GM06990 (cell line): Measurements from ENCODE around the gene PRKN.

Experiments
- DNase-seq: peaks from one replicate; pipeline ENCODE4 v3.0.0-alpha.2; 2011; ENCODE audit not compliant: insufficient read length; ENCODE audit errors: extremely low read depth
- H3K27me3 ChIP-seq: replicated peaks from 2 replicates; pipeline ENCODE4 v1.6.0; 2011; ENCODE audit warnings: low read length; ENCODE audit not compliant: control insufficient read depth, insufficient read depth
- H3K36me3 ChIP-seq: 2 replicates; pipeline ENCODE4 v1.5.1; 2011; ENCODE audit warnings: low read length; ENCODE audit not compliant: control insufficient read depth, insufficient read depth
- H3K4me3 ChIP-seq: replicated peaks from 2 replicates; pipeline ENCODE4 v1.5.1; 2011; ENCODE audit warnings: low read depth, mild to moderate bottlenecking, control low read depth, low read length
- TF ChIP-seq, protein P1 (sequence below): IDR thresholded peaks from 2 replicates; pipeline ENCODE4 v1.5.1; 2011; ENCODE audit warnings: low read length, control low read depth, mild to moderate bottlenecking, inconsistent platforms; ENCODE audit not compliant: insufficient read depth, poor library complexity, severe bottlenecking

The PRKN gene

DNA sequence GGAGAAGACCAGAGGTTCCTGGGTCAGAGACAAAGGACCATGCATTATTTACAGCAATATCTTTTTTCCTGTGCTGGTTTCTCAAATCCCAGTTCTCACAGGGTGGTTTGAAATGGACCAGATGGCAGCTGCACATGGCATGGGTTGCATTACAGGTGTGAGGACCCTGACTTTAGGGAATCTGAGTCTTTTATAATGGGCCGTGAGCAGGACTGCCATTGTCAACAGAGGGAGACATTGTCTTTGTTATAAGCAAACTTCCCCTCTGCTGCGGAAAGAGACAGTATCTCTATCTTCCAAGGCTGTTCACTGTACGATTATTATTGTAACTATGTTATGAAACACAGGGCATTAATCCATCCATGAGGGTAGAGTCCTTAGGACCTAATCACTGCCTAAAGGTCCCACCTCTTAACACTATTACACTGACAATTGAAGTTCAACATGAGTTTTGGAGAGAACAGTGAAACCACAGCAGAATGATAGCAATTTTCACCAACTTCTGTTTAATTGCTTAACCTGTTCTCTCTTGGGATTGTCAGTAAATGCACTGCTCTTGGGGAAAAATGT is 1297.6 kb downstream of the PRKN start:
- no peaks in the 10 kb centered on the region for H3K36me3 ChIP-seq
- H3K27me3 ChIP-seq = no peaks in the 10 kb centered on the region
- H3K4me3 ChIP-seq = no peak overlapping the region
- TF ChIP-seq, protein P1, sequence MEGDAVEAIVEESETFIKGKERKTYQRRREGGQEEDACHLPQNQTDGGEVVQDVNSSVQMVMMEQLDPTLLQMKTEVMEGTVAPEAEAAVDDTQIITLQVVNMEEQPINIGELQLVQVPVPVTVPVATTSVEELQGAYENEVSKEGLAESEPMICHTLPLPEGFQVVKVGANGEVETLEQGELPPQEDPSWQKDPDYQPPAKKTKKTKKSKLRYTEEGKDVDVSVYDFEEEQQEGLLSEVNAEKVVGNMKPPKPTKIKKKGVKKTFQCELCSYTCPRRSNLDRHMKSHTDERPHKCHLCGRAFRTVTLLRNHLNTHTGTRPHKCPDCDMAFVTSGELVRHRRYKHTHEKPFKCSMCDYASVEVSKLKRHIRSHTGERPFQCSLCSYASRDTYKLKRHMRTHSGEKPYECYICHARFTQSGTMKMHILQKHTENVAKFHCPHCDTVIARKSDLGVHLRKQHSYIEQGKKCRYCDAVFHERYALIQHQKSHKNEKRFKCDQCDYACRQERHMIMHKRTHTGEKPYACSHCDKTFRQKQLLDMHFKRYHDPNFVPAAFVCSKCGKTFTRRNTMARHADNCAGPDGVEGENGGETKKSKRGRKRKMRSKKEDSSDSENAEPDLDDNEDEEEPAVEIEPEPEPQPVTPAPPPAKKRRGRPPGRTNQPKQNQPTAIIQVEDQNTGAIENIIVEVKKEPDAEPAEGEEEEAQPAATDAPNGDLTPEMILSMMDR = peak; percentile 34
- DNase-seq = no peak

DNA sequence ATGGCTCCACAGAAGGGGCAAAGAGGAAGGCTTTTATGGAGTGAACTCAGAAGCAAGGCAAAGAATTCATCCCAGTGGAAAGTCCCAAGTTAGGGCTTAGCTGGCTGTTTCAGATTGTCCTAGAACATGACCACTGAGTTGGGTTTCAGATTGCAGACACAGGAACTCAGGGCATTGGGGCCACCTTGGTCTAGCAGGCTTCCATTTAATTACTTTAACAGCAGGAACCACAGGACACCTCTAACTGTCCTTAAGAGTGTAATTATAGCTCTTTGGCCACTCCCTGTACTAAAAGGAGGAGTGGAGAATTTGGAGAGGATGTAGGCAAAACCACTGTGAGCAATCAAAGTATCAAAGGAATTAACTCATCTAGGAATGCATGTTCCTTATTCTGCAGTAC is 1303.1 kb downstream of the PRKN start:
- Histone ChIP-seq H3K36me3 (no peaks in the 10 kb centered on the region), H3K27me3 (no peaks in the 10 kb centered on the region; the same call in 1 of the 2 replicates), H3K4me3 (no peak overlapping the region)
- TF ChIP-seq, protein P1 = no peak
- no peak for DNase-seq

DNA sequence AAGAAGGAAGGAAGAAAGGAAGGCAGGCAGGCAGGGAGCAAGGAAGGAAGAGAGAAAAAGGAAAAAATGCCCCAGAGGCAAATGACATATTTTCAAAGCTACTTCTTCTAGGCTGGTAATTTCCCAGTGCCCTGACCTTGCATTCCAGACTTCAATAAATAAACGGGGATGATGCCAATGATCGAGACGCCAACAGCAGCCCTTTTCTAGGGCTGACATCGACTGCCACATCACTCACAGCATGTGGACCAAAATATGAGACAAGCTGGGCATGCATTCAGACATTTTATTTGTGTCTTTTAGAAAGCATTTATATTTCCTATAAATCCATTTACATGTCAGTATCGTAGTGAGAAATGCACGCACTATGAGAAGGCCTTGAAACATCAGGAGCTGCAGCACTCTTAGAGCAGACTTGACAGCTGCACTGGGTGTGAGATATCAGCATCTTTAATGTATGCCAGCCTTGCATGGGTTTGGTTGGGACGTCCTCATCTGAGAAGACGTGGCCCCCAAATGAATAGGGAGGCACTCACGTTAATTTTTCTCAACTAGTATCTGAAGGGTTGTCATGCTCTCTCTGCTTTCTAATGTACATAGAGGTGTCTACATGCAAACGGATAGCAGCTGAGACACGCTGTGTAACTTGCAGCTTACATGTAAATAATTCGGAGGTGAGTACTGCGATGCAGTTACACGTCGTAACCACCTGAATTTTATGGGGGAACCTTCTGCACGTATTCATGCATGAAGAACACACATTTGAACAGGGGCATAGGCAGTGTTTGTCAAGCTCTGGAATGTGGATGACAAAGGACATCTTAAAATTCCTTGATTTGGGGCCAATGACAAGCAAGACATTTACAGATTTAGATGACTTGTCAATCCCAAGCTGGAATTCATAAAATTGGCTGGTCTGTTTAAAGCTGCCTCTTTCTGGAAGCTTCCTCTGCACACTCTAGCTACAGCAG is 1304.6 kb downstream of the PRKN start:
- DNase-seq = no peak
- H3K4me3 ChIP-seq = no peak overlapping the region
- no peaks in the 10 kb centered on the region for H3K36me3 ChIP-seq
- H3K27me3 ChIP-seq = no peaks in the 10 kb centered on the region; the same call in 1 of the 2 replicates
- TF ChIP-seq, protein P1 = no peak

DNA sequence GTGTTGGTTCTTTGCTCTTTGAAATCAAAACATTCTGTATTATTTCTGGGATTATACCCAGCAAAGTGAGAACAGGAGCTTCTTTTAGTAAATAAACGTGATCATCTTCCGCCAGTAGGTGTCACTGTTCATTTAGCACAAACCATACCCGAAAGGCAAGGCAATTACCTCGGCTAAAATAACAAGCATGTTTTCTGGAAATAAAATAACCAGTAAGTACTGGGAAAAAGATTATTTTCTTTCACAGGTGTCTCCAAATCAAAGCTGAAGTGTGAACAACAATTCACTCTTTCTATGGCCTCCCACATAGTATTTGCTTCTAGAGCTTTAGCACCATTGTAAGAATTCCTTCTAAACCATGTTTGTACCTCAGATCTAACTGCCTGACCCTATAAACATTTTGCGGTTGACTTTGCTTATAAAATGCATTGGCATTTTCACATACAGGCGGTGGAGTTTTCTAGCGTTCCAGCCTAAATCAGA is 1309.1 kb downstream of the PRKN start:
- Histone ChIP-seq H3K4me3 (no peak overlapping the region), H3K27me3 (no peaks in the 10 kb centered on the region; the same call in none of the 2 replicates), H3K36me3 (no peaks in the 10 kb centered on the region)
- peak; percentile 22 for DNase-seq
- TF ChIP-seq, protein P1 = peak; percentile 54

DNA sequence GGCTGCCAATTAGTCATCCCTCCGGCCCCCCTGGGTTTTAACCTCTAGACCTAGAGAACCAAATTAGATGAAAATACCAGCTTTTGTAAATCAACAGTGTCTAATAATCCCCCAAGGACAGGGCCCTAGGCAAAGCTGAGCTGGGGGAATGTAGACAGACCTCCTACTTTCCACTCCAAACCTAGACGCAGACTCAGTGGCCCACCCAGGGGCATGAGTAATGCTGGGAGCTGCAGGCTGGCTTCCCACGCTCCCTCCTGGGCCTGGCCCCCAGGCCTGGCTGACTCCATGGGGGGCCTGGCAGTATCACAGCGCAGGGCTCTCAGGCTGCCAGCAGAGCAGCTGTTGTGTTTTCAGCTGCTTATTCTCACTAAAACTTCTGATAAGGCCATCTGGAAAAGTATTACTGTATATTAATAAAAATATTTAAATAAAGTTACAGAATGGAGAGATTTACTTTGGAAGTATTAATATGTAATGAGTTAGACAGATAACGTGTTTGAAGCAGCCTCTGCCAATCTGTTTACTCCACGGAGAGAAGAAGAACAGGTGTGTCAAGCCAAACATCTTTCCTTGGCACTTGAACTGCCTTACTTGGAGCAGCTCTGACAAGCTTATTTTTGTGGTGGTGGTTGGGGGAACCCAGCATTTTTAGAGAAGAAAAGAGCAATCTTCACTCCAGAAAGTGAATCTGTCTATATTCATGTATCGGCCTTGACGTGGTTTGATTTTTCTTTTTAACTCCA is 1309.7 kb downstream of the PRKN start:
- TF ChIP-seq, protein P1 = no peak
- Histone ChIP-seq H3K36me3 (no peaks in the 10 kb centered on the region), H3K27me3 (no peaks in the 10 kb centered on the region; the same call in none of the 2 replicates), H3K4me3 (no peak overlapping the region)
- no peak for DNase-seq
